DND-41 (cell line): ENCODE results near the gene CHP1.

ENCODE experiments used
- EZH2 ChIP-seq: IDR thresholded peaks from 3 replicates; pipeline ENCODE4 v1.6.1; 2012; ENCODE audit warnings: borderline replicate concordance, low read depth, mild to moderate bottlenecking, moderate library complexity, low read length, inconsistent platforms; ENCODE audit not compliant: severe bottlenecking
- TF ChIP-seq, protein P1 (sequence below): IDR thresholded peaks from 2 replicates; pipeline ENCODE4 v1.5.1; 2012; ENCODE audit warnings: borderline replicate concordance, low read length, moderate library complexity, mild to moderate bottlenecking; ENCODE audit not compliant: poor library complexity, severe bottlenecking; ENCODE audit errors: extremely low read depth

DNA sequence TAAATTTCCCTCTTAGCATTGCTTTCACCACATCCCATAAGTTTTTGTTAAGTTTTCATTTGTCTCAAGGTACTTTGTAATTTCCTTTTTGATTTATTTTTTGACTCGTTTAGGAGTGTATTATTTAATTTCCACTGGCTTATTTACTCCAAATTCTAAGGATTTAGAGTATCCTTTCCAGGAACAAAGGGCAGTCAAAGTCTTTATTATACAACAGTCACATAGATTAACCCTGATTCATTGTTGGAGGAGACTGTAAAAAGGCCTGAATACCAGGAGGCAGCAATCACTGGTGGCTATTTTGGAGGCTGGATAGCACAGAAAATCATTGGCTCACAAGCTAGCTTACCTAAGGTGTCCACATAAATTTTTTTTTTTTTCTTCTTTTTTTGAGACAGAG lies 61.5 kb downstream of the CHP1 start:
- TF ChIP-seq, protein P1, sequence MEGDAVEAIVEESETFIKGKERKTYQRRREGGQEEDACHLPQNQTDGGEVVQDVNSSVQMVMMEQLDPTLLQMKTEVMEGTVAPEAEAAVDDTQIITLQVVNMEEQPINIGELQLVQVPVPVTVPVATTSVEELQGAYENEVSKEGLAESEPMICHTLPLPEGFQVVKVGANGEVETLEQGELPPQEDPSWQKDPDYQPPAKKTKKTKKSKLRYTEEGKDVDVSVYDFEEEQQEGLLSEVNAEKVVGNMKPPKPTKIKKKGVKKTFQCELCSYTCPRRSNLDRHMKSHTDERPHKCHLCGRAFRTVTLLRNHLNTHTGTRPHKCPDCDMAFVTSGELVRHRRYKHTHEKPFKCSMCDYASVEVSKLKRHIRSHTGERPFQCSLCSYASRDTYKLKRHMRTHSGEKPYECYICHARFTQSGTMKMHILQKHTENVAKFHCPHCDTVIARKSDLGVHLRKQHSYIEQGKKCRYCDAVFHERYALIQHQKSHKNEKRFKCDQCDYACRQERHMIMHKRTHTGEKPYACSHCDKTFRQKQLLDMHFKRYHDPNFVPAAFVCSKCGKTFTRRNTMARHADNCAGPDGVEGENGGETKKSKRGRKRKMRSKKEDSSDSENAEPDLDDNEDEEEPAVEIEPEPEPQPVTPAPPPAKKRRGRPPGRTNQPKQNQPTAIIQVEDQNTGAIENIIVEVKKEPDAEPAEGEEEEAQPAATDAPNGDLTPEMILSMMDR = no peak
- TF ChIP-seq EZH2 = no peak
